Measurements from ENCODE around the gene MEG3. TPM values are rescaled to one million over a fixed set of nuclear protein-coding genes. Genes with fewer than 3 reads are reported as not detected.
A peak's percentile ranks its signal among the peaks of the same experiment; 100 is the strongest.

MEG3 gene
- total and polyA plus RNA-seq, 2 of the 4 experiments (the other 2 are of a cell fraction), result 31.5 to 556 TPM

GRCh38 chr14:100862277-100862676 lies 36.4 kb downstream of the MEG3 start:
- Histone ChIP-seq H2BK15ac (ENCODE audit: low read depth, low read length) (no peak overlapping the region), H2BK120ac (ENCODE audit: low read depth, low read length) (no peak overlapping the region), H3K4me2 (ENCODE audit: low read depth, low read length) (no peak overlapping the region), H3K36me3 (ENCODE audit: control insufficient read depth, insufficient read depth, low read length) (peaks cover 65% of the 10 kb centered on the region), H3K4me1 (ENCODE audit: control insufficient read depth, insufficient read depth, low read length) (no peaks in the 10 kb centered on the region; the same call in none of the 2 replicates), H3K79me1 (ENCODE audit: low read depth in 1 of 2, low read length in 2 of 2) (peaks cover 5 to 82% of the 10 kb centered on the region in 2 experiments; a peak in 3 of 4 replicates), H2AFZ (replicated peaks; ENCODE audit: low read length, poor library complexity) (no peak overlapping the region), H3K9ac (ENCODE audit: low read depth, low read length) (no peak overlapping the region), H2BK5ac (ENCODE audit: low read depth, low read length, poor library complexity, severe bottlenecking) (no peak overlapping the region), H4K20me1 (ENCODE audit: insufficient read depth, low read length) (peaks cover 100% of the 10 kb centered on the region), H3K27ac (ENCODE audit: insufficient read depth, low read length) (no peak overlapping the region), H3K4me3 (ENCODE audit: insufficient read depth, low read depth, low read length) (no peak overlapping the region), H2AK5ac (ENCODE audit: low read depth, low read length) (no peak overlapping the region), H3K27me3 (ENCODE audit: control insufficient read depth, insufficient read depth, low read length) (no peaks in the 10 kb centered on the region), H3K23ac (ENCODE audit: low read depth, low read length) (no peak overlapping the region), H3K14ac (replicated peaks; ENCODE audit: low read depth, low read length) (no peak overlapping the region), H2BK20ac (ENCODE audit: low read depth, low read length) (no peak overlapping the region), H3K9me3 (ENCODE audit: control insufficient read depth, insufficient read depth, low read length) (no peaks in the 10 kb centered on the region), H4K5ac (ENCODE audit: low read depth, low read length) (no peak overlapping the region), H2AK9ac (replicated peaks; ENCODE audit: low read depth, low read length, poor library complexity) (no peak overlapping the region), H3K56ac (ENCODE audit: extremely low read depth, insufficient read depth, low read length) (no peak overlapping the region), H4K91ac (ENCODE audit: insufficient read depth, low read depth, low read length) (no peak overlapping the region), H4K8ac (ENCODE audit: low read depth in 2 of 2, low read length in 2 of 2) (no peak overlapping the region), H3K4ac (ENCODE audit: low read depth, low read length) (no peak overlapping the region), H3K9me1 (ENCODE audit: insufficient read depth, low read length) (peaks cover 3% of the 10 kb centered on the region), H3K18ac (ENCODE audit: low read depth, low read length) (no peak overlapping the region)
- BruUV-seq (replicated peaks), result no TSS peak
- DNase-seq (peak; percentile 31), ATAC-seq (ENCODE audit: low read depth) (no peak)
- ChIA-PET CTCF (no interaction called here), POLR2A (ENCODE audit: unreplicated experiment) (no interaction called here)
- dilution Hi-C loops (cut with HindIII; ENCODE audit: low sequenced_read_pairs, unreplicated experiment), result no loop called here
- in situ Hi-C loops (cut with MboI; ENCODE audit: low sequenced_read_pairs), result no loop called here
- WGBS, 2 experiments (ENCODE audit: extremely low coverage in 2 of 2, insufficient read length in 1 of 2), result 20% methylated on average over 1 of the region's 3 CpGs; no CpG with 5 or more reads in 1 of the 2 experiments
- TF ChIP-seq MXI1 (IDR thresholded peaks at IDR 0.05; ENCODE audit: borderline replicate concordance, low read depth, low read length) (no peak), MAFK (IDR thresholded peaks at IDR 0.05; ENCODE audit: low read depth, low read length) (peak; percentile 88)
- intact Hi-C loops (cut with micrococcal nuclease), result no loop called here
